HepG2 (cell line): ENCODE data around the gene ARPP21. TPM values are rescaled to one million over a fixed set of nuclear protein-coding genes. Genes with fewer than 3 reads are reported as not detected.

Experiments used
- ATAC-seq: fragments of 200-7000 bp; cut with Tn5 transposase; 3 replicates; pipeline ENCODE4 v1.9.1; 2020; ENCODE audit warnings: mild to moderate bottlenecking, moderate library complexity
- BruUV-seq: library from RNA; stranded (reverse); fragments of 400-500 nt; replicated peaks from 2 replicates; lab custom pipeline; 2021; lab: Mats Ljungman, UMichigan
- CTCF ChIA-PET: fragments of 300-600 bp; formaldehyde crosslinking; extraction: SDS; loops from one replicate; lab custom pipeline; 2021; ENCODE audit warnings: low total read pairs, inconsistent platforms, low intra/inter-chr PET ratio; lab: Yijun Ruan, JAX
- POLR2A ChIA-PET: fragments of 350-600 bp; sonication (Branson Sonifier 250); formaldehyde crosslinking; loops from one replicate; lab custom pipeline; 2020; ENCODE audit warnings: antibody characterized with exemption, inconsistent platforms; lab: Yijun Ruan, JAX
- DNase-seq: peaks from one replicate; pipeline ENCODE4 v3.0.0-alpha.2; 2015; ENCODE audit warnings: low spot score
- FAIRE-seq: peaks from 3 replicates; lab custom pipeline; 2011; peaks lifted over from hg19 to GRCh38; lab: Jason Lieb, UNC
- H2AFZ ChIP-seq: one replicate; pipeline ENCODE4 v1.6.1; 2011; ENCODE audit warnings: low read length, inconsistent platforms
- H3K27ac ChIP-seq: fragments of 300-600 bp; 3 replicates; pipeline ENCODE4 v1.8.0; 2011; ENCODE audit warnings: mixed run types, mild to moderate bottlenecking, mixed read lengths, low read length, inconsistent platforms; ENCODE audit not compliant: insufficient read depth; ENCODE audit errors: extremely low read length
- H3K27me3 ChIP-seq, 2 experiments: fragments of 200-600 bp in 1 of 2; 2 replicates in 1 of 2; 3 replicates in 1 of 2; pipeline versions ENCODE4 v1.6.0 to v1.8.0; 2011; ENCODE audit warnings: low read length in 2 of 2, mild to moderate bottlenecking in 2 of 2, moderate library complexity in 2 of 2, inconsistent platforms in 1 of 2; ENCODE audit not compliant: insufficient read depth in 2 of 2, control insufficient read depth in 1 of 2
- H3K36me3 ChIP-seq, 2 experiments: fragments of 200-600 bp in 1 of 2; replicated peaks in 1 of 2; 2 replicates in 1 of 2; 3 replicates in 1 of 2; pipeline versions ENCODE4 v1.5.1 to v1.8.0; 2011; ENCODE audit warnings: low read length in 2 of 2, inconsistent platforms in 1 of 2; ENCODE audit not compliant: insufficient read depth in 2 of 2, control insufficient read depth in 1 of 2
- H3K4me1 ChIP-seq: 2 replicates; pipeline ENCODE4 v1.5.1; 2012; ENCODE audit warnings: low read length, inconsistent platforms; ENCODE audit not compliant: insufficient read depth
- H3K4me2 ChIP-seq: 2 replicates; pipeline ENCODE4 v1.6.0; 2011; ENCODE audit warnings: low read depth, low read length, inconsistent platforms
- H3K4me3 ChIP-seq, 3 experiments: fragments of 200-600 bp in 1 of 3; sonication (generic), shearing (Covaris generic) in 1 of 3; replicated peaks in 1 of 3; 2 replicates each; pipeline ENCODE4 v1.5.1; 2011 to 2016; ENCODE audit warnings: low read length in 3 of 3, inconsistent platforms in 2 of 3, low read depth in 2 of 3, mild to moderate bottlenecking in 2 of 3, control low read depth in 1 of 3, mixed read lengths in 1 of 3; ENCODE audit not compliant: insufficient read depth in 1 of 3
- H3K79me2 ChIP-seq: one replicate; pipeline ENCODE4 v1.6.1; 2011; ENCODE audit warnings: low read length, inconsistent platforms; ENCODE audit not compliant: insufficient read depth
- H3K9ac ChIP-seq: 2 replicates; pipeline ENCODE4 v1.6.0; 2011; ENCODE audit warnings: mild to moderate bottlenecking, low read depth, low read length, inconsistent platforms; ENCODE audit not compliant: insufficient read depth
- H3K9me3 ChIP-seq: 2 replicates; pipeline ENCODE4 v1.5.1; 2012; ENCODE audit warnings: mild to moderate bottlenecking, low read length
- H4K20me1 ChIP-seq: 2 replicates; pipeline ENCODE4 v1.6.0; 2011; ENCODE audit warnings: inconsistent platforms, mild to moderate bottlenecking, low read length, moderate library complexity; ENCODE audit not compliant: insufficient read depth
- HNF1B ChIP-seq: sonication (generic); formaldehyde crosslinking; IDR thresholded peaks from 2 replicates; pipeline ENCODE4 v1.5.1; 2020; ENCODE audit warnings: mild to moderate bottlenecking, moderate library complexity, missing genetic modification reagents
- KDM3A ChIP-seq: IDR thresholded peaks from 2 replicates; pipeline ENCODE4 v1.6.1; 2018; ENCODE audit warnings: low read depth, missing compliant biosample characterization
- MED8 ChIP-seq: sonication (generic); formaldehyde crosslinking; IDR thresholded peaks from 2 replicates; pipeline ENCODE4 v1.8.1; 2023; ENCODE audit warnings: mild to moderate bottlenecking, missing genetic modification reagents; ENCODE audit not compliant: insufficient replicate concordance
- NR2F6 ChIP-seq, 2 experiments: IDR thresholded peaks; 2 replicates each; pipeline ENCODE4 v1.6.1; 2016; ENCODE audit warnings: antibody characterized with exemption in 1 of 2, mild to moderate bottlenecking in 1 of 2
- POLR2A ChIP-seq, 2 experiments: IDR thresholded peaks; 2 replicates each; pipeline ENCODE4 v1.6.1; 2011; ENCODE audit warnings: low read depth in 2 of 2, low read length in 2 of 2, mild to moderate bottlenecking in 1 of 2, moderate library complexity in 1 of 2; ENCODE audit not compliant: insufficient read depth in 1 of 2
- USF2 ChIP-seq, 2 experiments: sonication (generic) in 1 of 2; formaldehyde crosslinking in 1 of 2; IDR thresholded peaks; 2 replicates each; pipeline versions ENCODE4 v1.5.1 to v1.6.1; 2011 to 2020; ENCODE audit warnings: borderline replicate concordance in 1 of 2, low read depth in 1 of 2, low read length in 1 of 2, mild to moderate bottlenecking in 1 of 2, missing genetic modification reagents in 1 of 2, moderate library complexity in 1 of 2
- ZNF232 ChIP-seq: sonication (generic); formaldehyde crosslinking; IDR thresholded peaks from 2 replicates; pipeline ENCODE4 v1.4.0; 2020; ENCODE audit warnings: missing genetic modification reagents, borderline replicate concordance
- ZNF335 ChIP-seq: sonication (generic); formaldehyde crosslinking; IDR thresholded peaks from 2 replicates; pipeline ENCODE4 v1.4.0; 2020; ENCODE audit warnings: missing genetic modification reagents
- ZNF34 ChIP-seq: sonication (generic); formaldehyde crosslinking; IDR thresholded peaks from 2 replicates; pipeline ENCODE4 v1.4.0; 2020; ENCODE audit warnings: mild to moderate bottlenecking, missing genetic modification reagents, borderline replicate concordance
- ZNF782 ChIP-seq: sonication (generic); formaldehyde crosslinking; IDR thresholded peaks from 2 replicates; pipeline ENCODE4 v1.4.0; 2020; ENCODE audit warnings: missing genetic modification reagents, mild to moderate bottlenecking, borderline replicate concordance
- ZUFSP ChIP-seq: sonication (generic); formaldehyde crosslinking; IDR thresholded peaks from 2 replicates; pipeline ENCODE4 v1.9.0; 2021; ENCODE audit warnings: missing genetic modification reagents, mild to moderate bottlenecking, borderline replicate concordance
- WGBS: methylation state at CpG from one replicate; pipeline ENCODE4 v1.1.6; 2017; ENCODE audit warnings: low lambda C conversion rate; 5-methylcytosine and 5-hydroxymethylcytosine counted together
- in situ Hi-C: cut with HindIII; loops from 2 replicates; pipeline ENCODE4 v1.10.0; 2017; ENCODE audit warnings: low pct_unique_long_range_greater_than_20kb; ENCODE audit not compliant: extremely low pct_ligation_motif_present
- intact Hi-C: fragments of 100-400 bp; cut with micrococcal nuclease; formaldehyde crosslinking; loops from one replicate; pipeline ENCODE4 v1.10.0; 2022; ENCODE audit not compliant: unreplicated experiment
- polyA plus RNA-seq, 8 experiments: library from polyadenylated mRNA; depleted of rRNA in 3 of 8; stranded (reverse) in 7 of 8; unstranded in 1 of 8; fragments of >200 nt; fragmentation: Illumina TruSeq in 4 of 8; extraction: Trizol in 4 of 8; gene quantifications; 2 replicates each; pipeline versions ENCODE4 v1.2.1 to v1.2.3, GENCODE V29; 2011 to 2016; ENCODE audit warnings: low read depth in 4 of 8, missing spikeins in 1 of 8, mixed read lengths in 1 of 8; ENCODE audit not compliant: insufficient read depth in 1 of 8
- total RNA-seq, 5 experiments: library from RNA; depleted of rRNA; stranded (reverse); fragments of >200 nt; fragmentation: Illumina TruSeq; extraction: Trizol; gene quantifications; 2 replicates each; pipeline ENCODE4 v1.2.3, GENCODE V29; 2016; ENCODE audit warnings: low read depth in 1 of 5

The ARPP21 gene
- total and polyA plus RNA-seq, 2 of the 13 experiments (the other 11 are each of a cell fraction or from before 2014, with no cell fraction given) = not detected

- TF ChIP-seq ZNF232 (CRISPR knock-in tag) (no peak), ZNF34 (CRISPR knock-in tag) (no peak), MED8 (CRISPR knock-in tag) (no peak), KDM3A (CRISPR knock-in tag) (no peak), ZUFSP (CRISPR knock-in tag) (no peak), USF2 (IDR thresholded peaks at IDR 0.05; ENCODE audit: low read depth, low read length) (no peak), USF2 (CRISPR knock-in tag; IDR thresholded peaks at IDR 0.05; ENCODE audit: borderline replicate concordance) (no peak)
Observed at GRCh38 chr3:35790764-35791163, 151.4 kb downstream of the ARPP21 start (continued).

- TF ChIP-seq POLR2A (IDR thresholded peaks at IDR 0.05; ENCODE audit: insufficient read depth in 1 of 2, low read depth in 2 of 2, low read length in 2 of 2) (no peak), ZNF782 (CRISPR knock-in tag) (no peak), NR2F6 (IDR thresholded peaks at IDR 0.05) (no peak), NR2F6 (CRISPR knock-in tag; IDR thresholded peaks at IDR 0.05) (no peak), HNF1B (no peak), ZNF335 (CRISPR knock-in tag) (no peak)
- H2AFZ ChIP-seq = no peak overlapping the region
- no peak overlapping the region for H3K4me3 ChIP-seq
- no peaks in the 10 kb centered on the region for H4K20me1 ChIP-seq
- POLR2A ChIA-PET = no interaction called here
- CTCF ChIA-PET = no interaction called here
- in situ Hi-C loops = no loop called here
- no peaks in the 10 kb centered on the region for H3K79me2 ChIP-seq
- no peak overlapping the region for H3K27ac ChIP-seq
- no peak overlapping the region for H3K9ac ChIP-seq
- peaks cover 27% of the 10 kb centered on the region for H3K9me3 ChIP-seq
- DNase-seq (no peak), FAIRE-seq (no peak), ATAC-seq (no peak)
- no peaks in the 10 kb centered on the region for H3K36me3 ChIP-seq
- H3K4me2 ChIP-seq = no peak overlapping the region
- intact Hi-C loops = no loop called here
- no TSS peak for BruUV-seq
- WGBS = 67% methylated on average over 1 of the region's 1 CpG
- no peaks in the 10 kb centered on the region for H3K4me1 ChIP-seq
- H3K27me3 ChIP-seq = no peaks in the 10 kb centered on the region
Observed at GRCh38 chr3:35793667-35794066, 154.3 kb downstream of the ARPP21 start.
